H1 (cell line): ENCODE measurements around the gene RAD51B.

Source experiments
- BACH1 ChIP-seq: IDR thresholded peaks from 2 replicates; pipeline ENCODE4 v1.6.1; 2012; ENCODE audit warnings: low read length, improper control_type of control experiment
- CBX5 ChIP-seq: fragments of 300-800, 300-1000 bp; sonication (generic); IDR thresholded peaks from 2 replicates; pipeline ENCODE4 v1.7.1; 2016; ENCODE audit warnings: antibody characterized with exemption, low read length, low read depth
- CTCF ChIP-seq, 3 experiments: IDR thresholded peaks; 1 replicate in 2 of 3; 2 replicates in 1 of 3; pipeline versions ENCODE4 v1.5.1 to v1.6.1; 2011; ENCODE audit warnings: low read length in 3 of 3, mild to moderate bottlenecking in 3 of 3, inconsistent platforms in 2 of 3, low read depth in 1 of 3, moderate library complexity in 1 of 3; ENCODE audit not compliant: insufficient read depth in 1 of 3; ENCODE audit errors: control extremely low read depth in 1 of 3
- HDAC2 ChIP-seq, 2 experiments: fragments of 300-600 bp in 1 of 2; sonication (generic) in 1 of 2; IDR thresholded peaks; 2 replicates each; pipeline ENCODE4 v1.6.1; 2011 to 2012; ENCODE audit warnings: low read depth in 2 of 2, low read length in 2 of 2, mild to moderate bottlenecking in 2 of 2, moderate library complexity in 2 of 2, borderline replicate concordance in 1 of 2, inconsistent platforms in 1 of 2
- JUN ChIP-seq: IDR thresholded peaks from 2 replicates; pipeline ENCODE4 v1.6.1; 2011; ENCODE audit warnings: low read depth, mild to moderate bottlenecking, improper control_type of control experiment, low read length
- NANOG ChIP-seq: IDR thresholded peaks from 2 replicates; pipeline ENCODE4 v1.6.1; 2011; ENCODE audit warnings: low read length, low read depth, mild to moderate bottlenecking, inconsistent platforms; ENCODE audit not compliant: insufficient read depth, poor library complexity, severe bottlenecking
- POU5F1 ChIP-seq: IDR thresholded peaks from 2 replicates; pipeline ENCODE4 v1.6.1; 2011; ENCODE audit warnings: low read depth, mild to moderate bottlenecking, low read length, moderate library complexity
- ZNF274 ChIP-seq: IDR thresholded peaks from 2 replicates; pipeline ENCODE4 v1.7.0; 2012; ENCODE audit warnings: low read length, borderline replicate concordance; ENCODE audit errors: extremely low read depth

- TF ChIP-seq NANOG, result no peak
- no peak for TF ChIP-seq CTCF (IDR thresholded peaks at IDR 0.05; ENCODE audit: control extremely low read depth in 1 of 3, insufficient read depth in 1 of 3, low read depth in 1 of 3, low read length in 3 of 3)
- TF ChIP-seq ZNF274, result no peak
- no peak for TF ChIP-seq POU5F1
- TF ChIP-seq JUN, result no peak
- no peak for TF ChIP-seq BACH1
- TF ChIP-seq CBX5, result no peak
- no peak for TF ChIP-seq HDAC2 (IDR thresholded peaks at IDR 0.05; ENCODE audit: borderline replicate concordance in 1 of 2, low read depth in 2 of 2, low read length in 2 of 2)
Observed at GRCh38 chr14:68536018-68536410, 716.4 kb downstream of the RAD51B start.
